Tibial artery (tissue), 4 donors: ENCODE data around the gene LMNTD1.

ENCODE experiments used
- DNase-seq, 2 donors: peaks; one replicate each; pipeline ENCODE4 v3.0.0-alpha.2; 2019
- H3K27ac ChIP-seq, 2 donors: fragments of 200-600 bp; sonication (generic) in 1 of 2; 1 replicate in 1 of 2; 2 replicates in 1 of 2; pipeline ENCODE4 v1.5.1; 2018 to 2019; ENCODE audit warnings: mild to moderate bottlenecking in 1 of 2
- H3K27me3 ChIP-seq, 2 donors: fragments of 200-600 bp; sonication (generic) in 1 of 2; one replicate each; pipeline versions ENCODE4 v1.5.1 to v1.6.0; 2016 to 2019
- H3K36me3 ChIP-seq, 3 donors: fragments of 200-600 bp; sonication (generic) in 2 of 3; one replicate each; pipeline ENCODE4 v1.5.1; 2016 to 2019; ENCODE audit warnings: mild to moderate bottlenecking in 2 of 3
- H3K4me1 ChIP-seq, 4 donors: fragments of 200-600 bp; sonication (generic) in 2 of 4; 1 replicate in 3 of 4; 2 replicates in 1 of 4; pipeline ENCODE4 v1.5.1; 2016 to 2019
- H3K4me3 ChIP-seq, 2 donors: fragments of 200-600 bp; sonication (generic) in 1 of 2; 1 replicate in 1 of 2; 2 replicates in 1 of 2; pipeline ENCODE4 v1.5.1; 2018 to 2019; ENCODE audit warnings: mild to moderate bottlenecking in 2 of 2
- H3K9me3 ChIP-seq, 3 donors: fragments of 200-600 bp; sonication (generic) in 1 of 3; one replicate each; pipeline ENCODE4 v1.5.1; 2016 to 2019
- CTCF ChIP-seq, 2 experiments: fragments of 200-600 bp in 1 of 2; fragments of 450-650 bp in 1 of 2; IDR thresholded peaks; one replicate each; pipeline ENCODE4 v1.5.1; 2017 to 2019; ENCODE audit warnings: antibody characterized with exemption in 2 of 2, mild to moderate bottlenecking in 1 of 2, moderate library complexity in 1 of 2
- intact Hi-C: fragments of 100-400 bp; cut with DNase I; formaldehyde crosslinking; loops from one replicate; pipeline ENCODE4 v1.15.0; 2023; ENCODE audit warnings: low total_unique reads

The LMNTD1 gene

GRCh38 chr12:25590011-25590721, 37.1 kb upstream of the LMNTD1 start:
- H3K36me3 ChIP-seq, result no peaks in the 10 kb centered on the region

DNA sequence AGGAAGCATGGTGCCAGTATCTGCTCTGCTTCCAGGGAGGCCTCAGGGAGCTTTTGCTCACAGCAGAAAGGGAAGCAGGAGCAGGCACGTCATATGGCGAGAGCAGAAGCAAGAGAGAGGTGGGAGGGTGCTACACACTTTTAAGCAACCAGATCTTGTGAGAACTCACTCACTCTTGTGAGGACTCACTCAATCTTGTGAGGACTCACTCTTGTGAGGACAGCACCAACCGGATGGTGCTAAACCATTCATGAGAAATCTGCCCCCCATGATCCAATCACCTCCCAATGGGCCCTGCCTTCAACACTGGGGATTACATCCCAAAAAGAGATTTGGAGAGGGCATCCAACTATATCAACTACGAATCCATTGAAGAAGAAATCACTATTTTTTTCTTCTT, 34.3 kb upstream of the LMNTD1 start:
- Histone ChIP-seq H3K4me3 (no peak overlapping the region), H3K9me3 (no peaks in the 10 kb centered on the region), H3K36me3 (no peaks in the 10 kb centered on the region), H3K27ac (no peak overlapping the region), H3K27me3 (no peaks in the 10 kb centered on the region), H3K4me1 (peaks cover 0 to 5% (median 0%) of the 10 kb centered on the region in 4 donors)
- TF ChIP-seq CTCF (IDR thresholded peaks at IDR 0.05), result no peak
- intact Hi-C loops, result loop anchor here (5.0 kb wide), 1 partner anchor 750 kb away; no protein-coding TSS in a partner anchor
- no peak for DNase-seq

More at GRCh38 chr12:25590011-25590721, 37.1 kb upstream of the LMNTD1 start:
- Histone ChIP-seq H3K27me3 (no peaks in the 10 kb centered on the region), H3K9me3 (no peaks in the 10 kb centered on the region), H3K27ac (no peak overlapping the region), H3K4me3 (no peak overlapping the region), H3K4me1 (peaks cover 0 to 2% (median 0%) of the 10 kb centered on the region in 4 donors)
- no peak for DNase-seq
- TF ChIP-seq CTCF (IDR thresholded peaks at IDR 0.05), result no peak
- intact Hi-C loops, result no loop called here

DNA sequence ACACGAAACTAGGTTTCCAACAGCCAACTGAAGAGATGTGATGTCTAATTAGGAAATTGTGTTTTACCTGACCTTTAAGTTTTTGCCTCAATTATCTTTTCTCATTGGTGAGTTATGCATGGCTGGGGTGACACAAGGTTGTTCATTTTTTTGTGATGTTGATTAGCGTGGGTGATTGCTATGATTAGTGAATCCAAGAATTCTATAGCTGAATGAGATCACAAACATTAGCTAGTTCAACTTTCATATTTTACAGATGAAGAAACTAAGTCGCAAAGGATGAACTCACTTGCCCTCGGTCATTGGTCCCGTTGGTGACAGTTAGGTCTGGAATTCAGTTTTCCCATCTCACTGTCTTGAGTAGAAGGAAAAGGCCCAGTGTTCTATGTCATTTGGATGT, 32.6 kb upstream of the LMNTD1 start:
- H3K27ac ChIP-seq, result no peak overlapping the region
- H3K4me3 ChIP-seq, result no peak overlapping the region
- TF ChIP-seq CTCF (IDR thresholded peaks at IDR 0.05), result no peak
- intact Hi-C loops, result loop anchor here (5.0 kb wide), 1 partner anchor 752 kb away; no protein-coding TSS in a partner anchor
- H3K27me3 ChIP-seq, result no peaks in the 10 kb centered on the region
- H3K4me1 ChIP-seq, result peaks cover 0 to 5% (median 0%) of the 10 kb centered on the region in 4 donors
- H3K9me3 ChIP-seq, result no peaks in the 10 kb centered on the region
- DNase-seq, result no peak
- no peaks in the 10 kb centered on the region for H3K36me3 ChIP-seq

- Histone ChIP-seq H3K9me3 (no peaks in the 10 kb centered on the region), H3K36me3 (no peaks in the 10 kb centered on the region), H3K4me1 (peaks cover 0 to 5% (median 0%) of the 10 kb centered on the region in 4 donors), H3K4me3 (no peak overlapping the region), H3K27me3 (no peaks in the 10 kb centered on the region), H3K27ac (no peak overlapping the region)
- no peak for TF ChIP-seq CTCF (IDR thresholded peaks at IDR 0.05)
- intact Hi-C loops, result loop anchor here (5.0 kb wide), 1 partner anchor 752 kb away; no protein-coding TSS in a partner anchor
- peak in 1 of 2 donors; percentile 68 for DNase-seq
These were observed 32.0 kb upstream of the LMNTD1 start for GRCh38 chr12:25585021-25585523.

- H3K4me1 ChIP-seq, result peaks cover 0 to 5% (median 0%) of the 10 kb centered on the region in 4 donors
- no peaks in the 10 kb centered on the region for H3K9me3 ChIP-seq
- H3K4me3 ChIP-seq, result no peak overlapping the region
- no peak for DNase-seq
- H3K27me3 ChIP-seq, result no peaks in the 10 kb centered on the region
- H3K36me3 ChIP-seq, result no peaks in the 10 kb centered on the region
- intact Hi-C loops, result no loop called here
- H3K27ac ChIP-seq, result no peak overlapping the region
- no peak for TF ChIP-seq CTCF (IDR thresholded peaks at IDR 0.05)
These were observed 31.5 kb upstream of the LMNTD1 start for GRCh38 chr12:25584596-25584995.
